Kidney (tissue), 14 donors: Measurements from ENCODE around the gene LEMD1. TPM values are rescaled to one million over a fixed set of nuclear protein-coding genes. Genes with fewer than 3 reads are reported as not detected.
A peak's percentile ranks its signal among the peaks of the same experiment; 100 is the strongest.

Experiments used
- DNase-seq, 5 donors: peaks; one replicate each; pipeline ENCODE4 v3.0.0-alpha.2; 2013 to 2020
- FAIRE-seq: peaks from 2 replicates; lab custom pipeline; 2012; peaks lifted over from hg19 to GRCh38; lab: Jason Lieb, UNC
- H3K27ac ChIP-seq, 2 donors: one replicate each; pipeline ENCODE4 v1.7.0; 2013; ENCODE audit warnings: low read depth in 2 of 2, low read length in 2 of 2, inconsistent platforms in 1 of 2
- H3K27me3 ChIP-seq: one replicate; pipeline ENCODE4 v1.7.1; 2013; ENCODE audit warnings: low read length, inconsistent platforms; ENCODE audit not compliant: control insufficient read depth, insufficient read depth
- H3K36me3 ChIP-seq, 3 donors: one replicate each; pipeline versions ENCODE4 v1.7.0 to v1.7.1; 2013; ENCODE audit warnings: low read length in 3 of 3, control low read depth in 1 of 3, inconsistent platforms in 1 of 3; ENCODE audit not compliant: insufficient read depth in 3 of 3, control insufficient read depth in 2 of 3
- H3K4me1 ChIP-seq, 3 donors: one replicate each; pipeline versions ENCODE4 v1.7.0 to v1.7.1; 2013; ENCODE audit warnings: low read length in 3 of 3, inconsistent platforms in 1 of 3, low read depth in 1 of 3; ENCODE audit not compliant: control insufficient read depth in 2 of 3, insufficient read depth in 2 of 3
- H3K4me3 ChIP-seq, 3 donors: one replicate each; pipeline versions ENCODE4 v1.7.0 to v1.8.1; 2013; ENCODE audit warnings: low read length in 3 of 3, control low read depth in 1 of 3, inconsistent platforms in 1 of 3
- H3K9ac ChIP-seq, 3 donors: one replicate each; pipeline versions ENCODE4 v1.7.0 to v1.7.1; 2013; ENCODE audit warnings: low read length in 3 of 3, control low read depth in 1 of 3, inconsistent platforms in 1 of 3
- H3K9me3 ChIP-seq, 3 donors: one replicate each; pipeline versions ENCODE4 v1.7.0 to v1.7.1; 2013; ENCODE audit warnings: low read length in 3 of 3, control low read depth in 1 of 3, inconsistent platforms in 1 of 3; ENCODE audit not compliant: control insufficient read depth in 2 of 3, insufficient read depth in 1 of 3
- intact Hi-C: fragments of 100-400 bp; cut with DNase I; formaldehyde crosslinking; loops from one replicate; pipeline ENCODE4 v1.11.1; 2022
- polyA plus RNA-seq: library from polyadenylated mRNA; stranded (reverse); fragments of 350-450 nt; fragmentation: Illumina TruSeq; extraction: RNeasy Lipid Tissue Mini Kit (QIAGEN cat#74804); gene quantifications from one replicate; pipeline ENCODE4 v1.2.3, GENCODE V29; 2014; ENCODE audit warnings: low read depth, low replicate concordance; ENCODE audit not compliant: insufficient read depth
- total RNA-seq: library from RNA; stranded (reverse); fragmentation: NEBNext Ultra II Directional; extraction: Animal tissue kit (Norgen Biotek cat#: 25700); gene quantifications from one replicate; pipeline ENCODE4 v1.2.1, GENCODE V29; 2021
- TF ChIP-seq, protein P1 (sequence below): IDR thresholded peaks from 3 replicates; pipeline ENCODE4 v1.5.1; 2012; ENCODE audit warnings: mild to moderate bottlenecking, moderate library complexity, borderline replicate concordance; ENCODE audit not compliant: insufficient read depth; ENCODE audit errors: extremely low read depth
- donor health status: control.
- donor health status: control.
- donor health status: control.
- donor health status: control.
- donor health status: control.
- donor health status: DM: yes; HTN: yes; CAD: no.
- donor health status: Normal renal cell carcinoma (clear cell type).

The LEMD1 gene
- total and polyA plus RNA-seq, 2 donors from 2014 or later: 6.5 TPM; not detected in 1

DNA sequence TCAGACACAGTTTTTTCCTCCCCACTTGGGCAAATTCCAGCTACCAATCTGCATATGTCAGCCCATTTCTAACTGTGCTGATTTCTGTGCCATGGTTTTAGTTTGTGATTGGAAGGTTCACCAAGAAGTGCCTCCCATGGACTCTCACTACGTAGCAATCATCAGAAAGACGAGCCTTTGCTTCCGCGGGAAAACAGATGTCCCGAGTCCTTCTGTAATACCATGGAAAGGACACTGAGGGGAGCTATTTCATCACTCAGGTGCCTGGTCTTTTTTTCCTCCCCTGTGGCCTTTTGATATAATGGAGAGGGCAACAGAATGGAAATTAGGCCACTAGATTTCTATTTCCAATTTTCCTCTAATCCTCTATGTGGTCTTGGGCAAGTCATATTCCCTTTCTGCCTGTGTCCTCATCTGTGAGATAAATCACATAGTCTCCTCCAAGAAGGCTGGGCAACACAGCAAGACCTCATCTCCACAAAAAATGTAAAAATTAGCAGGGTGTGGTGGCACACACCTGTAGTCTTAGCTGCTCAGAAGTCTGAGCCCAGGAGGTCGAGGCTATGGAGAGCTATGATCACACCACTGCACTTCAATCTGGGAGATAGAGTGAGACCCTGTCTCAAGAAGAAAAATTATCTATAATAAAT lies 24.8 kb downstream of the LEMD1 start:
- FAIRE-seq (peak; percentile 32), DNase-seq (peak in 3 of 5 donors; percentile 49 to 74 (median 66))
- Histone ChIP-seq H3K9me3 (no peaks in the 10 kb centered on the region), H3K4me1 (no peaks in the 10 kb centered on the region), H3K27ac (no peak overlapping the region), H3K9ac (no peak overlapping the region), H3K4me3 (no peak overlapping the region), H3K36me3 (no peaks in the 10 kb centered on the region), H3K27me3 (no peaks in the 10 kb centered on the region)
- TF ChIP-seq, protein P1, sequence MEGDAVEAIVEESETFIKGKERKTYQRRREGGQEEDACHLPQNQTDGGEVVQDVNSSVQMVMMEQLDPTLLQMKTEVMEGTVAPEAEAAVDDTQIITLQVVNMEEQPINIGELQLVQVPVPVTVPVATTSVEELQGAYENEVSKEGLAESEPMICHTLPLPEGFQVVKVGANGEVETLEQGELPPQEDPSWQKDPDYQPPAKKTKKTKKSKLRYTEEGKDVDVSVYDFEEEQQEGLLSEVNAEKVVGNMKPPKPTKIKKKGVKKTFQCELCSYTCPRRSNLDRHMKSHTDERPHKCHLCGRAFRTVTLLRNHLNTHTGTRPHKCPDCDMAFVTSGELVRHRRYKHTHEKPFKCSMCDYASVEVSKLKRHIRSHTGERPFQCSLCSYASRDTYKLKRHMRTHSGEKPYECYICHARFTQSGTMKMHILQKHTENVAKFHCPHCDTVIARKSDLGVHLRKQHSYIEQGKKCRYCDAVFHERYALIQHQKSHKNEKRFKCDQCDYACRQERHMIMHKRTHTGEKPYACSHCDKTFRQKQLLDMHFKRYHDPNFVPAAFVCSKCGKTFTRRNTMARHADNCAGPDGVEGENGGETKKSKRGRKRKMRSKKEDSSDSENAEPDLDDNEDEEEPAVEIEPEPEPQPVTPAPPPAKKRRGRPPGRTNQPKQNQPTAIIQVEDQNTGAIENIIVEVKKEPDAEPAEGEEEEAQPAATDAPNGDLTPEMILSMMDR: peak; percentile 71
- intact Hi-C loops: loop anchor here (5.0 kb wide), 1 partner anchor 90 kb away; no protein-coding TSS in a partner anchor

DNA sequence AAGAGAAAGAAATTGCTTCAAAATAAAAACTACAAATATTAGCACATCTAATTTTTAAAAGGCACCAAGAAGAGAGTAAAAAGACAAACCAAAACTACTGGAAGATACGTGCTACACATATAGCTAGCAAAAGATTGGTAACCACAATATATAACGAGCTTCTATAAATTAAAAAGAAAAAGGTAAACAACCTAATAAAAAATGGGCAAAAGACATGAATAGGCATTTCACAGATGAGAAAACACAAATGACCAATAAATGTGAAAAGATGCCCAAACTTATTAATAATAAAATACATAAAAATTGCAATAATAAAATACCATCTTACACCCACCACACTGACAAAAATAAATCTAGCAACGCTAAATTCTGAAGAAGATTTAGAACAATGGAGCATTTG lies 26.2 kb downstream of the LEMD1 start:
- Histone ChIP-seq H3K4me1 (no peaks in the 10 kb centered on the region), H3K4me3 (no peak overlapping the region), H3K9me3 (no peaks in the 10 kb centered on the region), H3K27ac (no peak overlapping the region), H3K27me3 (no peaks in the 10 kb centered on the region), H3K9ac (no peak overlapping the region), H3K36me3 (no peaks in the 10 kb centered on the region)
- intact Hi-C loops: loop anchor here (5.0 kb wide), 1 partner anchor 92 kb away; no protein-coding TSS in a partner anchor
- TF ChIP-seq, protein P1: no peak
- DNase-seq (no peak), FAIRE-seq (no peak)

DNA sequence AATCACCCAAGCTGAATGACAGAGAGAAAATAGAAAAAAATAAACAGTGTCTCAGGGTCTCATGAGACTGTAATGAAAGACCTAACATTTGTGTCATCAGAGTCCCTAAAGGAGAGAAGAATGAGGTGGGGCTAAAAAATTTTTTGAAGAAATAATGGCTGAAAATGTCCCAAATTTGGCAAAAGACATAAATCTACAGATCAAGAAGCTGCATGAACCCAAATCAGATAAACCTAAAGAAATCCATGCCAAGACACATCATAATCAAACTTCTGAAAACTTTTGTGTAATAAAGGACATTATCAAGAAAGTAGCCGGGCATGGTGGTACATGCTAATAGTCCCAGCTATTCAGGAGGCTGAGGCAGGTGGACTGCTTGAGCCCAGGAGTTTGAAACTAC lies 29.2 kb downstream of the LEMD1 start:
- intact Hi-C loops: no loop called here
- TF ChIP-seq, protein P1: no peak
- Histone ChIP-seq H3K36me3 (no peaks in the 10 kb centered on the region), H3K9me3 (no peaks in the 10 kb centered on the region), H3K9ac (no peak overlapping the region), H3K27me3 (no peaks in the 10 kb centered on the region), H3K27ac (no peak overlapping the region), H3K4me1 (no peaks in the 10 kb centered on the region), H3K4me3 (no peak overlapping the region)
- DNase-seq (no peak), FAIRE-seq (no peak)

DNA sequence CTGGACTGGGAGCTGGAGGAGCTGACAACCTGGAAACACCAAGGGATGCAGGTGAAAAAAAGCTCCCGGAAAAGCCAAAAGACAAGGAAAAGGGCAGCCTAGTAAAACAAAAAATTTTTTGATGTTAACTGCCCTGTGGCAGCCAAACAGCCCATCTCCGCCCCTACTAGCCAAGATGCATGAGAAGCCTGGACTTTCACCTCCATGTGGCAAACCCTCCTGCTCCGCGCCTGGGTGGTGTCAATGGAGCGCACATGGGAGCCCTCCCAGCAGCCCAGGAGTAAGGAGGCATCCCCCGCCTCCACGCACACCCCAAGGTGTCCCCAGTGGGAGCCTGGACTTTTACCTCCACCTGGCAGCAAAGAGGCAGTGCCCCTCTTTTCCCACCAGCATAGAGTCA lies 30.5 kb downstream of the LEMD1 start:
- intact Hi-C loops: no loop called here
- H3K27ac ChIP-seq: no peak overlapping the region
- TF ChIP-seq, protein P1: no peak
- H3K9me3 ChIP-seq: no peaks in the 10 kb centered on the region
- no peaks in the 10 kb centered on the region for H3K36me3 ChIP-seq
- H3K9ac ChIP-seq: no peak overlapping the region
- no peaks in the 10 kb centered on the region for H3K27me3 ChIP-seq
- H3K4me1 ChIP-seq: no peaks in the 10 kb centered on the region
- DNase-seq: no peak
- H3K4me3 ChIP-seq: no peak overlapping the region
- no peak for FAIRE-seq
